ENCODE data around the gene WDR36. TPM values are rescaled to one million over a fixed set of nuclear protein-coding genes. Genes with fewer than 3 reads are reported as not detected.

Gene WDR36
- polyA plus RNA-seq, 4 donors, result 24.1 to 36.4 (median 30.8) TPM

DNA sequence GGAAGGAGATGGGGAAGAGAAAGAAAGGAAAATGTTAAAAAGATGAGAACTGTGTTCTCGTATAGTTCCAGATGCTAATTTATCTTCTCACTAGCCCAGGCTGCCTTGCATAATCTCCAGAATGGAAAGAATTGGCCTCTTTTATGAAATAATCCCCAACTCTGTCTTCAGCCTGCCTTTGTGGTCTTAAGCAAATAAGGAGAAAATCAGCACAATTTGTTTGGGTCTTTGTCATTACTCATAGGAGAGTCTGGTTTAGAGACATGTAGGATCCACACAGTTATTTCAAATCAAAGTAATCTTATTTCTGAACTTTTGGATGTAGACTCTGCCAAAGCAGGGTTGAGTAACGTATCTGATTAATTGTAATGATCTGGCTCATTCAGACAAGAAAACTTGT is 81.3 kb downstream of the WDR36 start:
- DNase-seq (ENCODE audit: low read depth in 4 of 4, low spot score in 3 of 4), result no peak

Other genes with a start within 250 kb of the WDR36 start
- under 1 TPM; 0.11 to 0.47 (median 0.20) TPM for gene TSLP, start 20.6 kb upstream of the WDR36 start, polyA plus RNA-seq (ENCODE audit: insufficient read length in 4 of 4)
- gene CAMK4, start 132.0 kb downstream of the WDR36 start, polyA plus RNA-seq (ENCODE audit: insufficient read length in 4 of 4), result 1 to 10 TPM; 3.9 to 6.8 (median 6.0) TPM